Hepatocyte (in vitro differentiated cells): Measurements from ENCODE around the gene MIEN1.

Experiments
- EZH2 ChIP-seq: fragments of 200-600 bp; sonication (generic); IDR thresholded peaks from 2 replicates; pipeline ENCODE4 v1.6.1; 2016; ENCODE audit warnings: antibody characterized with exemption, mild to moderate bottlenecking, borderline replicate concordance
- TF ChIP-seq, protein P1 (sequence below): fragments of 200-600 bp; sonication (generic); IDR thresholded peaks from 2 replicates; pipeline ENCODE4 v1.5.1; 2016; ENCODE audit warnings: antibody characterized with exemption, mild to moderate bottlenecking; ENCODE audit not compliant: poor library complexity

DNA sequence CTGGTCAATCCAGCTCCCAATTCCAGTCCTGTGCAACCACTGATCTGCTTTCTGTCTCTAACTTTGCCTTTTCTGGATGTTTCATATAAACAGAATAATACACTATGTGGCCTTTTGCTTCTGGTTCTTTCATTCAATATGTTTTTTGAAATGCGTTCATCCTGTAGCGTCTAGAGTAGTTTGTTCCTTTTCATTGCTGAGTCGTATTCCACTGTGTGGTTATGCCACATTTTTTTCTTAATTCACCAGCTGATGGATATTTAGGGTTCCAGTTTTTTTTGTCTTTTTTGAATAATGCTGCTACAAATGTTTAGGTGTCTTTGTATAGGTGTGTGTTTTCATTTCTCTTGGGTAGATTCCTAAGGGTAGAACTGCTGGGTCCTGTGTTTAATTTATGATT lies 2.3 kb upstream of the MIEN1 start:
- no peak for TF ChIP-seq EZH2
- TF ChIP-seq, protein P1, sequence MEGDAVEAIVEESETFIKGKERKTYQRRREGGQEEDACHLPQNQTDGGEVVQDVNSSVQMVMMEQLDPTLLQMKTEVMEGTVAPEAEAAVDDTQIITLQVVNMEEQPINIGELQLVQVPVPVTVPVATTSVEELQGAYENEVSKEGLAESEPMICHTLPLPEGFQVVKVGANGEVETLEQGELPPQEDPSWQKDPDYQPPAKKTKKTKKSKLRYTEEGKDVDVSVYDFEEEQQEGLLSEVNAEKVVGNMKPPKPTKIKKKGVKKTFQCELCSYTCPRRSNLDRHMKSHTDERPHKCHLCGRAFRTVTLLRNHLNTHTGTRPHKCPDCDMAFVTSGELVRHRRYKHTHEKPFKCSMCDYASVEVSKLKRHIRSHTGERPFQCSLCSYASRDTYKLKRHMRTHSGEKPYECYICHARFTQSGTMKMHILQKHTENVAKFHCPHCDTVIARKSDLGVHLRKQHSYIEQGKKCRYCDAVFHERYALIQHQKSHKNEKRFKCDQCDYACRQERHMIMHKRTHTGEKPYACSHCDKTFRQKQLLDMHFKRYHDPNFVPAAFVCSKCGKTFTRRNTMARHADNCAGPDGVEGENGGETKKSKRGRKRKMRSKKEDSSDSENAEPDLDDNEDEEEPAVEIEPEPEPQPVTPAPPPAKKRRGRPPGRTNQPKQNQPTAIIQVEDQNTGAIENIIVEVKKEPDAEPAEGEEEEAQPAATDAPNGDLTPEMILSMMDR = no peak
